ENCODE data around the gene KIF26B. TPM values are rescaled to one million over a fixed set of nuclear protein-coding genes. Genes with fewer than 3 reads are reported as not detected.

Gene KIF26B
- total and polyA plus RNA-seq, 10 of the 15 experiments (the other 5 are each of a cell fraction or from before 2014, with no cell fraction given): 0.35 to 11.6 (median 2.2) TPM

DNA sequence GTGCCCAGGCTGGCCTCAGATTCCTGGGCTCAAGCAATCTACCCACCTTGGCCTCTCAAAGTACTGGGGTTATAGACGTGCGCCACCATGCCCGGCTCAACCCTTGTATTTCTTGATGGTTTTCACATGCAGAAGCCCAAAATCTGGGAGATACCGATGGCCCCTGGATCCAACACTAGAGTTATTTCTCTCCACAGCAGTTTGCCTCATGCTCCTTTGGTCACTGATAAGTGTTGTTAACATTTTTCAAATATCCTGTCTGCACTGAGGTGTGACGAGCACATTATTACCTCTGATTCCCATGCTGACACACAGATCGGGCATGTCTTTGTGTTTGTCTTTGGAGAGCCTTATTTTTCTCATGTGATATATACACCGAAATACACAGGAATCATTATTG lies 107.0 kb downstream of the KIF26B start (continued):
- TF ChIP-seq, protein P1, sequence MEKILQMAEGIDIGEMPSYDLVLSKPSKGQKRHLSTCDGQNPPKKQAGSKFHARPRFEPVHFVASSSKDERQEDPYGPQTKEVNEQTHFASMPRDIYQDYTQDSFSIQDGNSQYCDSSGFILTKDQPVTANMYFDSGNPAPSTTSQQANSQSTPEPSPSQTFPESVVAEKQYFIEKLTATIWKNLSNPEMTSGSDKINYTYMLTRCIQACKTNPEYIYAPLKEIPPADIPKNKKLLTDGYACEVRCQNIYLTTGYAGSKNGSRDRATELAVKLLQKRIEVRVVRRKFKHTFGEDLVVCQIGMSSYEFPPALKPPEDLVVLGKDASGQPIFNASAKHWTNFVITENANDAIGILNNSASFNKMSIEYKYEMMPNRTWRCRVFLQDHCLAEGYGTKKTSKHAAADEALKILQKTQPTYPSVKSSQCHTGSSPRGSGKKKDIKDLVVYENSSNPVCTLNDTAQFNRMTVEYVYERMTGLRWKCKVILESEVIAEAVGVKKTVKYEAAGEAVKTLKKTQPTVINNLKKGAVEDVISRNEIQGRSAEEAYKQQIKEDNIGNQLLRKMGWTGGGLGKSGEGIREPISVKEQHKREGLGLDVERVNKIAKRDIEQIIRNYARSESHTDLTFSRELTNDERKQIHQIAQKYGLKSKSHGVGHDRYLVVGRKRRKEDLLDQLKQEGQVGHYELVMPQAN (conservative IDR thresholded peaks at IDR 0.05): no peak
- TF ChIP-seq ESRRA (IDR thresholded peaks at IDR 0.05; ENCODE audit: low read length) (no peak), GABPA (IDR thresholded peaks at IDR 0.05; ENCODE audit: low read depth) (no peak)
- TF ChIP-seq, protein P2, sequence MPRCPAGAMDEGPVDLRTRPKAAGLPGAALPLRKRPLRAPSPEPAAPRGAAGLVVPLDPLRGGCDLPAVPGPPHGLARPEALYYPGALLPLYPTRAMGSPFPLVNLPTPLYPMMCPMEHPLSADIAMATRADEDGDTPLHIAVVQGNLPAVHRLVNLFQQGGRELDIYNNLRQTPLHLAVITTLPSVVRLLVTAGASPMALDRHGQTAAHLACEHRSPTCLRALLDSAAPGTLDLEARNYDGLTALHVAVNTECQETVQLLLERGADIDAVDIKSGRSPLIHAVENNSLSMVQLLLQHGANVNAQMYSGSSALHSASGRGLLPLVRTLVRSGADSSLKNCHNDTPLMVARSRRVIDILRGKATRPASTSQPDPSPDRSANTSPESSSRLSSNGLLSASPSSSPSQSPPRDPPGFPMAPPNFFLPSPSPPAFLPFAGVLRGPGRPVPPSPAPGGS (IDR thresholded peaks at IDR 0.05; ENCODE audit: borderline replicate concordance, insufficient read depth, low read depth, low read length, poor library complexity, severe bottlenecking): no peak

DNA sequence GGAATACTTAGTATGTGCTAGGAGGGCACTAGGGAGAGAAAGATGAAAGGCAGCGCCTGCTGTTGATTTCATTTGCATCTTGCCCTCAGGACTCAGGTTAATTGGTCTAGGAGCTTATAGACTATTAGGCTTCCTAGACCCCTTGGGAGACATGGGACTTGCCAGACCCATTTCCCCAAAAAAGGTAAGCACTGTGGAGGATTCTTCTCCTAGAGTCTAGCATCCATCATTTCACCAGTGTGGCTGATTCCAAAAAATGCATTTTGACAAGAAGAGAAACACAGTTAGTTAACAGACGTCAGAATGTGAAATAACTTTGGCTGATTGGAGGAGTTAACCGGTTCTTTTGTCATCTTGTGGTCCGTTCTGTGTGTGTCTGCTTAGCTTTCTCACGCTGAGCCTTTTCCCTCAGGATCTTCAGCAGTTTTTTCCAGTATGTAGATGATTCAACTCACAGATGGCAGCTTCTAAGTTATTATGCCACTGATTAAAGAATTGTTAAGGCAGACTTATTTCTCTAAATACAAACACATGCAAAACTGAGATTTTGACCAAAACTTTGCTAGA lies 108.8 kb downstream of the KIF26B start:
- Histone ChIP-seq H3K4me2 (ENCODE audit: control insufficient read depth, insufficient read depth) (no peak overlapping the region), H3K9ac (ENCODE audit: control insufficient read depth, insufficient read depth, low read length) (no peak overlapping the region), H4K20me1 (ENCODE audit: control insufficient read depth, insufficient read depth) (no peaks in the 10 kb centered on the region), H2AFZ (ENCODE audit: control insufficient read depth, low read depth, low read length) (no peak overlapping the region), H3K79me2 (ENCODE audit: control insufficient read depth, insufficient read depth, low read length) (no peaks in the 10 kb centered on the region), H3K27ac (ENCODE audit: control insufficient read depth, insufficient read depth) (no peak overlapping the region), H3K4me3 (no peak overlapping the region), H3K27me3 (replicated peaks in 1 of 2; ENCODE audit: control insufficient read depth in 2 of 2, insufficient read depth in 2 of 2, low read length in 1 of 2) (no peaks in the 10 kb centered on the region; a peak in 1 of 4 replicates), H3K36me3 (ENCODE audit: control insufficient read depth in 2 of 2, insufficient read depth in 2 of 2, low read length in 1 of 2) (no peaks in the 10 kb centered on the region), H3K4me1 (ENCODE audit: control insufficient read depth, insufficient read depth, low read length) (no peaks in the 10 kb centered on the region), H3K9me3 (replicated peaks; ENCODE audit: control insufficient read depth, insufficient read depth, low read length) (no peaks in the 10 kb centered on the region)
- ChIA-PET RAD21 (ENCODE audit: unreplicated experiment) (no interaction called here), CTCF (interaction anchor here (1.3 kb wide), 1 partner anchor 14 kb away, joined by 4 read pairs; no protein-coding TSS in a partner anchor), SMC1A (ENCODE audit: uncharacterized antibody, unreplicated experiment) (no interaction called here), POLR2A (no interaction called here)
- BruUV-seq (replicated peaks): no TSS peak
- DNase-seq (ENCODE audit: low read depth, low spot score): no peak
- intact Hi-C loops (cut with micrococcal nuclease; ENCODE audit: unreplicated experiment): no loop called here
- no peak for ATAC-seq
- TF ChIP-seq NRF1 (conservative IDR thresholded peaks at IDR 0.05; ENCODE audit: low read depth, low read length) (no peak), KLF5 (IDR thresholded peaks at IDR 0.05; ENCODE audit: partially characterized antibody) (no peak), BHLHE40 (IDR thresholded peaks at IDR 0.05; ENCODE audit: borderline replicate concordance in 1 of 2, low read depth in 2 of 2, low read length in 1 of 2) (no peak), SRF (IDR thresholded peaks at IDR 0.05; ENCODE audit: low read depth in 2 of 2, low read length in 2 of 2) (no peak), NFYB (IDR thresholded peaks at IDR 0.05; ENCODE audit: insufficient read depth, low read depth, low read length) (no peak)
- in situ Hi-C loops (cut with MboI): no loop called here
- 34% methylated on average over 5 of the region's 5 CpGs for WGBS (ENCODE audit: insufficient coverage, insufficient replicate concordance, low lambda C conversion rate, missing lambda C conversion rate)
- FAIRE-seq: no peak
